ENCODE data around the gene COL25A1. TPM values are rescaled to one million over a fixed set of nuclear protein-coding genes. Genes with fewer than 3 reads are reported as not detected.
A peak's percentile ranks its signal among the peaks of the same experiment; 100 is the strongest.

COL25A1 gene
- total RNA-seq, 1 experiment from 2014 or later: not detected

DNA sequence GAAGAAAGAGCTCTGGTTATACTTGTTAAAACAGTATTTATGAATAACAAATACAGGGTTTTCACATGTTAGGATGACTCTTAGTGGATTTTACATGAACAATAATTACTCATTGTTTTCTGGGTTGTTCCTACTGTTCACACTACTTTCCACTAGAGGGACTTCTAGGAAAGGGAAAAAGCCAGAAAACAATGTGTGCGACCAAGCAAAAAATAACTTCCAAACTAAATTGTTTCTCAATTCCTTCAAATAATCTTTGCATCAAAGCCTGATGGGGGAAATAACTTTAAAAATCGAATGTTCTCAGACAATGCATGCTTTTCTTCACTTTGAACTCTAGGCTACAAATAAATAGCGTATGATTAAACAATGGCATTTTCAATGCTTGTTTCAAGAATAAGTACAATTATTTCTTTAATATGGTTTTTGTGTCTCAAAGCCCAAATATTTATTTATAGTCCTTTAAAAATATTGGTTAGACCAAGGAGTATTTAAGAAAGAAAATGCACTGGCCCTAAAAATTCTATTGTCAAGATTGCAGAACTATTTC is 467.5 kb downstream of the COL25A1 start:
- ChIA-PET POLR2A (no interaction called here), CTCF (interaction anchor here (1.6 kb wide), 1 partner anchor 464 kb away, joined by 8 read pairs; no protein-coding TSS in a partner anchor), RAD21 (ENCODE audit: low non-redundant PET in 1 of 2, low total read pairs in 2 of 2, uncharacterized antibody in 2 of 2, unreplicated experiment in 2 of 2) (no interaction called here)
- peak; percentile 79 for ATAC-seq
- TF ChIP-seq RAD21 (IDR thresholded peaks at IDR 0.05; ENCODE audit: low read depth) (peak; percentile 81), EZH2phosphoT487 (IDR thresholded peaks at IDR 0.05; ENCODE audit: borderline replicate concordance) (no peak)
- TF ChIP-seq, protein P1, sequence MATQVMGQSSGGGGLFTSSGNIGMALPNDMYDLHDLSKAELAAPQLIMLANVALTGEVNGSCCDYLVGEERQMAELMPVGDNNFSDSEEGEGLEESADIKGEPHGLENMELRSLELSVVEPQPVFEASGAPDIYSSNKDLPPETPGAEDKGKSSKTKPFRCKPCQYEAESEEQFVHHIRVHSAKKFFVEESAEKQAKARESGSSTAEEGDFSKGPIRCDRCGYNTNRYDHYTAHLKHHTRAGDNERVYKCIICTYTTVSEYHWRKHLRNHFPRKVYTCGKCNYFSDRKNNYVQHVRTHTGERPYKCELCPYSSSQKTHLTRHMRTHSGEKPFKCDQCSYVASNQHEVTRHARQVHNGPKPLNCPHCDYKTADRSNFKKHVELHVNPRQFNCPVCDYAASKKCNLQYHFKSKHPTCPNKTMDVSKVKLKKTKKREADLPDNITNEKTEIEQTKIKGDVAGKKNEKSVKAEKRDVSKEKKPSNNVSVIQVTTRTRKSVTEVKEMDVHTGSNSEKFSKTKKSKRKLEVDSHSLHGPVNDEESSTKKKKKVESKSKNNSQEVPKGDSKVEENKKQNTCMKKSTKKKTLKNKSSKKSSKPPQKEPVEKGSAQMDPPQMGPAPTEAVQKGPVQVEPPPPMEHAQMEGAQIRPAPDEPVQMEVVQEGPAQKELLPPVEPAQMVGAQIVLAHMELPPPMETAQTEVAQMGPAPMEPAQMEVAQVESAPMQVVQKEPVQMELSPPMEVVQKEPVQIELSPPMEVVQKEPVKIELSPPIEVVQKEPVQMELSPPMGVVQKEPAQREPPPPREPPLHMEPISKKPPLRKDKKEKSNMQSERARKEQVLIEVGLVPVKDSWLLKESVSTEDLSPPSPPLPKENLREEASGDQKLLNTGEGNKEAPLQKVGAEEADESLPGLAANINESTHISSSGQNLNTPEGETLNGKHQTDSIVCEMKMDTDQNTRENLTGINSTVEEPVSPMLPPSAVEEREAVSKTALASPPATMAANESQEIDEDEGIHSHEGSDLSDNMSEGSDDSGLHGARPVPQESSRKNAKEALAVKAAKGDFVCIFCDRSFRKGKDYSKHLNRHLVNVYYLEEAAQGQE (IDR thresholded peaks at IDR 0.05; ENCODE audit: low read depth): no peak
- TF ChIP-seq, protein P2, sequence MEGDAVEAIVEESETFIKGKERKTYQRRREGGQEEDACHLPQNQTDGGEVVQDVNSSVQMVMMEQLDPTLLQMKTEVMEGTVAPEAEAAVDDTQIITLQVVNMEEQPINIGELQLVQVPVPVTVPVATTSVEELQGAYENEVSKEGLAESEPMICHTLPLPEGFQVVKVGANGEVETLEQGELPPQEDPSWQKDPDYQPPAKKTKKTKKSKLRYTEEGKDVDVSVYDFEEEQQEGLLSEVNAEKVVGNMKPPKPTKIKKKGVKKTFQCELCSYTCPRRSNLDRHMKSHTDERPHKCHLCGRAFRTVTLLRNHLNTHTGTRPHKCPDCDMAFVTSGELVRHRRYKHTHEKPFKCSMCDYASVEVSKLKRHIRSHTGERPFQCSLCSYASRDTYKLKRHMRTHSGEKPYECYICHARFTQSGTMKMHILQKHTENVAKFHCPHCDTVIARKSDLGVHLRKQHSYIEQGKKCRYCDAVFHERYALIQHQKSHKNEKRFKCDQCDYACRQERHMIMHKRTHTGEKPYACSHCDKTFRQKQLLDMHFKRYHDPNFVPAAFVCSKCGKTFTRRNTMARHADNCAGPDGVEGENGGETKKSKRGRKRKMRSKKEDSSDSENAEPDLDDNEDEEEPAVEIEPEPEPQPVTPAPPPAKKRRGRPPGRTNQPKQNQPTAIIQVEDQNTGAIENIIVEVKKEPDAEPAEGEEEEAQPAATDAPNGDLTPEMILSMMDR (IDR thresholded peaks at IDR 0.05 in 2 of 3, conservative IDR thresholded peaks at IDR 0.05 in 1 of 3; ENCODE audit: borderline replicate concordance in 1 of 3, insufficient read depth in 1 of 3, low read depth in 2 of 3, low read length in 2 of 3): peak; percentile 59 to 74 (median 62); a peak in 5 of 6 replicates
- Histone ChIP-seq H4K20me1 (ENCODE audit: insufficient read depth) (no peaks in the 10 kb centered on the region), H3K27me3 (ENCODE audit: insufficient read depth, low read length) (peaks cover 34% of the 10 kb centered on the region), H3K4me2 (ENCODE audit: low read length) (no peak overlapping the region), H3K9me3 (ENCODE audit: control insufficient read depth in 1 of 2, insufficient read depth in 1 of 2, low read depth in 1 of 2, low read length in 2 of 2) (no peaks in the 10 kb centered on the region), H3K79me2 (ENCODE audit: insufficient read depth, low read length) (no peaks in the 10 kb centered on the region), H2AFZ (ENCODE audit: low read depth, low read length, poor library complexity, severe bottlenecking) (peak overlapping the region; percentile 20), H3K9ac (ENCODE audit: low read length) (no peak overlapping the region), H3K27ac (ENCODE audit: low read depth, low read length) (no peak overlapping the region), H3K4me3 (replicated peaks in 1 of 2; ENCODE audit: low read depth in 1 of 2, low read length in 2 of 2) (no peak overlapping the region), H3K36me3 (ENCODE audit: control insufficient read depth in 1 of 2, insufficient read depth in 2 of 2, low read length in 2 of 2) (no peaks in the 10 kb centered on the region), H3K4me1 (ENCODE audit: control insufficient read depth in 1 of 2, insufficient read depth in 2 of 2, low read length in 2 of 2) (no peaks in the 10 kb centered on the region), H3K9me2 (ENCODE audit: insufficient read depth) (no peaks in the 10 kb centered on the region)
- no TSS peak for BruUV-seq (replicated peaks)
- peak; percentile 4 for DNase-seq (ENCODE audit: low read depth, low spot score)
- intact Hi-C loops (cut with micrococcal nuclease): loop anchor here (2.0 kb wide), 1 partner anchor 570 kb away; no protein-coding TSS in a partner anchor
